ENCODE data around the gene TMEM163.

TMEM163 gene

DNA sequence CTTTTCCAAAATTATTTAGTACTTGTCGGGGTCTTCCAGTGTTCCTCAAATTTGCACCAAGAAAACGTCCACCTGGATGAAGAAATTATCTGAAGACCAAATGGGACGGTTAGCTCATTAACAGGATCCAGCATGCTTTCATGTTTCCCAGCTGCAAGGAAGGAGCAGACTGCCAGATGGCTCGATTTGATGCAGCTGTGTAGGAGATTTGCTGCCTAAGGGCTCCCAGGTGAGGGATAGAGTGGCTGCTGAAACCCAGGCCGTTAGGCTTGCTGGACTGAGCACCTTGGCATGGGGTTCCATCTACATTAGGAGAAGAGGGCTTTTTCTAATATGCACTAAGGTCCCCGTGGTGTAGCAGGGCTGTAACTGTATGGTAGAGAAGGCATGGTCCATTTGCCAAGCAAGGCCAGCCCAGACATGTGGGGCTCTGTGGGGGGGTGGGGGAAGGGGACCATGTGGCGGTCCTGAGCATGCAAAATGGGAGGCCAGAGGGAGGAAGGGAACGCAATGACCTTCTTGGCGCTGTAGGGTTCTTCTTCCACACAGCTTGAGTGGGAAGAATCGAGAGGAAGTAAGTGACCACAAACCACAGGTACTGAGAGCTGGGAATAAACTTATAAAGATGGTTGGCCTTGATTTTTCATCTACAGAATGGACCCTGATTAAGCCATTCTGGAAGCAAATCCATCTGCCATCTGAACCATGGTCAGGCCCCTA, 144.0 kb downstream of the TMEM163 start:
- TF ChIP-seq, protein P1, sequence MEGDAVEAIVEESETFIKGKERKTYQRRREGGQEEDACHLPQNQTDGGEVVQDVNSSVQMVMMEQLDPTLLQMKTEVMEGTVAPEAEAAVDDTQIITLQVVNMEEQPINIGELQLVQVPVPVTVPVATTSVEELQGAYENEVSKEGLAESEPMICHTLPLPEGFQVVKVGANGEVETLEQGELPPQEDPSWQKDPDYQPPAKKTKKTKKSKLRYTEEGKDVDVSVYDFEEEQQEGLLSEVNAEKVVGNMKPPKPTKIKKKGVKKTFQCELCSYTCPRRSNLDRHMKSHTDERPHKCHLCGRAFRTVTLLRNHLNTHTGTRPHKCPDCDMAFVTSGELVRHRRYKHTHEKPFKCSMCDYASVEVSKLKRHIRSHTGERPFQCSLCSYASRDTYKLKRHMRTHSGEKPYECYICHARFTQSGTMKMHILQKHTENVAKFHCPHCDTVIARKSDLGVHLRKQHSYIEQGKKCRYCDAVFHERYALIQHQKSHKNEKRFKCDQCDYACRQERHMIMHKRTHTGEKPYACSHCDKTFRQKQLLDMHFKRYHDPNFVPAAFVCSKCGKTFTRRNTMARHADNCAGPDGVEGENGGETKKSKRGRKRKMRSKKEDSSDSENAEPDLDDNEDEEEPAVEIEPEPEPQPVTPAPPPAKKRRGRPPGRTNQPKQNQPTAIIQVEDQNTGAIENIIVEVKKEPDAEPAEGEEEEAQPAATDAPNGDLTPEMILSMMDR (IDR thresholded peaks at IDR 0.05): no peak
- Histone ChIP-seq H3K4me1 (ENCODE audit: control insufficient read depth in 1 of 2, insufficient read depth in 1 of 2, low read depth in 1 of 2, low read length in 1 of 2) (no peaks in the 10 kb centered on the region), H3K36me3 (no peaks in the 10 kb centered on the region), H3K4me3 (ENCODE audit: low read depth in 1 of 2, low read length in 1 of 2) (no peak overlapping the region), H3K9me3 (no peaks in the 10 kb centered on the region), H3K27ac (no peak overlapping the region), H3K27me3 (no peaks in the 10 kb centered on the region)

- TF ChIP-seq, protein P1 (IDR thresholded peaks at IDR 0.05): no peak
- Histone ChIP-seq H3K4me3 (ENCODE audit: low read depth in 1 of 2, low read length in 1 of 2) (no peak overlapping the region), H3K27ac (no peak overlapping the region)
Measured at GRCh38 chr2:134573724-134574123, 145.1 kb downstream of the TMEM163 start.

GRCh38 chr2:134573085-134573370, 145.8 kb downstream of the TMEM163 start:
- Histone ChIP-seq H3K27ac (no peak overlapping the region), H3K4me3 (ENCODE audit: low read depth in 1 of 2, low read length in 1 of 2) (no peak overlapping the region), H3K27me3 (no peaks in the 10 kb centered on the region), H3K36me3 (no peaks in the 10 kb centered on the region), H3K9me3 (no peaks in the 10 kb centered on the region), H3K4me1 (ENCODE audit: control insufficient read depth in 1 of 2, insufficient read depth in 1 of 2, low read depth in 1 of 2, low read length in 1 of 2) (no peaks in the 10 kb centered on the region)
- TF ChIP-seq, protein P1 (IDR thresholded peaks at IDR 0.05): no peak

More at GRCh38 chr2:134573724-134574123, 145.1 kb downstream of the TMEM163 start:
- H3K36me3 ChIP-seq: no peaks in the 10 kb centered on the region
- no peaks in the 10 kb centered on the region for H3K27me3 ChIP-seq
- H3K9me3 ChIP-seq: no peaks in the 10 kb centered on the region
- no peaks in the 10 kb centered on the region for H3K4me1 ChIP-seq (ENCODE audit: control insufficient read depth in 1 of 2, insufficient read depth in 1 of 2, low read depth in 1 of 2, low read length in 1 of 2)

- Histone ChIP-seq H3K9me3 (no peaks in the 10 kb centered on the region), H3K4me3 (ENCODE audit: low read depth in 1 of 2, low read length in 1 of 2) (no peak overlapping the region), H3K4me1 (ENCODE audit: control insufficient read depth in 1 of 2, insufficient read depth in 1 of 2, low read depth in 1 of 2, low read length in 1 of 2) (no peaks in the 10 kb centered on the region), H3K27me3 (no peaks in the 10 kb centered on the region), H3K27ac (no peak overlapping the region), H3K36me3 (no peaks in the 10 kb centered on the region)
- TF ChIP-seq, protein P1 (IDR thresholded peaks at IDR 0.05): no peak
Measured at GRCh38 chr2:134572314-134573084, 146.3 kb downstream of the TMEM163 start.

- Histone ChIP-seq H3K4me3 (ENCODE audit: low read depth in 1 of 2, low read length in 1 of 2) (no peak overlapping the region), H3K27me3 (no peaks in the 10 kb centered on the region), H3K9me3 (no peaks in the 10 kb centered on the region), H3K27ac (no peak overlapping the region), H3K4me1 (ENCODE audit: control insufficient read depth in 1 of 2, insufficient read depth in 1 of 2, low read depth in 1 of 2, low read length in 1 of 2) (no peaks in the 10 kb centered on the region), H3K36me3 (no peaks in the 10 kb centered on the region)
- TF ChIP-seq, protein P1 (IDR thresholded peaks at IDR 0.05): no peak
Measured at GRCh38 chr2:134570676-134571075, 148.1 kb downstream of the TMEM163 start.
